GM18526 (cell line): ENCODE data around the gene RPL11.

ENCODE experiments used
- POLR2A ChIP-seq: IDR thresholded peaks from 3 replicates; pipeline ENCODE4 v1.6.1; 2011; ENCODE audit not compliant: insufficient read length; ENCODE audit errors: extremely low read depth

RPL11 gene

DNA sequence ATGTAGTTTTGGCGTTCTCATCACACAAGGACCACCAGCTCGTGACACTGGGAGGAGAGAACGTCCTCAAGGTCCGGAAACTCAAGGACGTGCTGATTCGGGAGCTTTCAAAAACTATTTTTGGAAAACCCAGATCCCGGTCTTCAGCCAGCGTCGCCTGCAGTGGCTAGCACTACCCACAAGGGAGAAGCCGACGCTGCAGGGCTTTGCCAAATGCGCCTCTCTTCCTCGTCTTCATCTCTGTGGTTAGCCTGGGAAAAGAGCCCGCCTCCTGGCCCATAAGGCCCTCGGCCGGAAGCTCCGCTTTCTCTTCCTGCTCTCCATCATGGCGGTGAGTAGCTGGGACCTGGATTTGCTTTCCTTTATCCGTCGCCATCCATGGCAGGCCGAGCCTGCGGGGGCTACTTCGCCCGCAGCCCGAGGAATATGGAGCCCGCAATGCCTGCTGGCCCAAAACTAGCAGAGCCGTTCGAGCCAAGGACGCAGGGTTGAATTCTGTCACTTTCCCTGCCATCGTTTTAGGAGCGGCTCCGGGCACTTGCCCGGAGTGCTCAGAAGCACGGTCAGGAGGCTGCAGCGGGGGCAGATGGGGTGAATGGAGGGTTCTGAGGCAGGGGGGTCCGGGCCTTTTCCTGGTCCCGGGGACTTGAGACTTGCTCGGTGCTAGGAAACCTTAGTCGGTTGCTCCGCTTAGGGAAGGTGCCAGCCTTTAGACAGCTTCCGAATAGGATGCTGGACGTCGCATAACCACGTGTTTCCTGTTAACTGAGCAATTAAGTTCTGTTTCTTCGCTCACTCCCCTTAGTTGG, at the start of gene RPL11:
RPL11 (plus strand) TSS at position 308 of the 809 bp plus-strand sequence; CDS start at position 326, 18 bp downstream.
- peak; percentile 94 for TF ChIP-seq POLR2A

DNA sequence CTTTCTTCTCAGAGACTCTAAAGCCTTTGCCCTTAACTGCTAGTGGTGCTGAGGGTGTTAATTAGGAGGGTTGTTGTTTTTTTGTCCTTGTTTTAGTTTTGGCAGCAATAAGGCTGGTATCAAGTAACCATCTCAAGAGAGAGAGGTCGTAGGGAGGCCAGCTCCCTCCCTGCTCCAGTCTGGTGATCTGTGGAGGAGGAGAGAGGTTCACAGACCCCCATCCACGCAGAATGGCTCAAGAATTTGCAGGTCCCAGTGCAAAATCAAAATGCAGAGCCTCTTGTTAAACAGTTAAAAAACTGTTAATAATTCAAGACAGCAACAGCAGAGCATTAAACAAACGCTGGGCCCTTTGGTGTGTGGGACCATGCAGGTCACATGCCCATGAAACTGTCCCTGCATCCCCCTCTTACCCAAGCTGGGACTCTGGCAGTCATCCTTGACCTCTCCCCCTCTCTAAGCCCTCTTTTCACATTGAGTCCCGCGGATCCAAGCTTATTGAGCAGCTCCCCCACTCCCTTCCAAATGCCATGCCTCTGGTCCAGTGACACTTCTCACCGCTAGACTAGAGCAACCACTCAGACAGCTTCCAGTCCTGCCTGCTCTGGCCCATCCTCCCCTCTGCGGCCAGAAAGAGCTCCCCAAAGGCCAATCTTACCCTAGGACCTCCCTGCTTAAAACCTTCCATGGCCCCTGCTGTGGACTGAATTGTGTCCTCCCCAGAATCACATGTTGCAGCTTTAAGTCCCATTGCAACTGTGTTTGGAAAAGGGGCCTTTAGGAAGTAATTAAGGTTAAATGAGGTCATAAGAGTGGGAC, 47.7 kb upstream of the RPL11 start:
- no peak for TF ChIP-seq POLR2A

DNA sequence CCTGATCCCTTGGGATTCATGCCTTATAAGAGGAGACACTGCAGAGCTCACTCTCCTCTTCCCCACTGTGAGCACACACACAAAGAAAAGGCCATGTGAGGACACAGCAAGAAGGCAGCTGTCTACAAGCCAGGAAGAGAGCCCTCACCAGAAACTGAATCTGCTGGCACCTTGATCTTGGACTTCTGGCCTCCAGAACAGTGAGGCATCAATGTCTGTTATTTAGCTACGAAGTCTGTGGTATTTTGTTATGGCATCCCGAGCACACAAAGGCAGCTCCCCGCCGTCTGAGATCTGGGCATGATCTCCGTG, 47.1 kb upstream of the RPL11 start:
- no peak for TF ChIP-seq POLR2A

DNA sequence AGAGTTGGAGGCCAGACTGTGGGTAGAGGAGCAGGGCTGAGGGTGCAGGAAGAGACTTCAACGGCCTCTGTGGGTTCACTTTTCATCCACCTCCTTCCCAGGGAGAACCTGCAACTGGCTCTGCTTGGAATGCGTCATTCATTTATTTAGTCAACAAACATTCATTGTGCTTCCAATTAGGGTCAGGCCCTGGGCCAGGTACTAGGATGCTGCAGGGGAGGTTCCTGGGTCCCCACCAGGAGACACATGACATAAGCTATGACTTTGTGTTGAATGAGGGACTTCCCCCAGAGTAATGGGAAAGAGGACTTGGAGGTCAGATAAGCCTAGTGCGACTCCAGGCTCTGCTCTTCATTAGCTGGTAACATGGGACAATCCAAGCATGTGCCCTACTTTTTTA, 46.3 kb upstream of the RPL11 start:
- TF ChIP-seq POLR2A = no peak

DNA sequence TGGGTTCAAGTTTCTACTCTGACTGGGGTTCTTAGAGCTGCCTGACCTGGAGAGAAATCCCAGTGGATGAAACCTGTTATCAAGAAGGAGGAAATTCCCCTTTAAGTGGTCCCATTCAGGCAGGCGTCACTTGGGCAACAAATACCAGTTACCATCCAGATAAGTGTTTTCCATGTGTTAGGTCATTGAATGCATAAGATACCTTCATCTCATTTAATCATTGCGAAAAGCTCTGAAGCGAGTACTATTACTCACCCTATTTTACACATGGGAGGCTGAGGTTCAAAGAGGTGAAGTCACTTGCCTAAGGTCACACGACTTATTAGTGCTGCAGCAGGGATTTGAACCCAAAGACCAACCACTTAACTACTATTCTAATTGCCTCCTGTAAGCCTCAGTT, 45.5 kb upstream of the RPL11 start:
- TF ChIP-seq POLR2A = no peak

DNA sequence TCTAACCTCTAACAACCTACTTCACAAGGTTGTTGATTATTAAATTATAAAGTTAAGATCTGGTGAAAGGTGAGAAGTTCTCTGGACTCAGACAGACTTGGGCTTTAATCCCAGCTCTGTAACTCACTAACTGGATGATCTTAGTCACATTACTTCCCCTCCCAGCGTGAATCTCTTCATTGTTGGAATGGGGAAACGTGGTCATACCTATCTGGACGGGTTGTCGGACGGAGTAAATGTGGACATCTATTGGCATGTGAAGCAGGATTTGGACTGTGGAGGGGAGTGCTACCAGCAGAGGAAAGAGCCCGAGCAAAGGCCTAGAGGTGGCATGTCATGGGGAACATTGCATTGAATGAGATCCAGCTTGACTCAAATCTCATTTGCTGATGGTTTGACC, 45.1 kb upstream of the RPL11 start:
- no peak for TF ChIP-seq POLR2A

DNA sequence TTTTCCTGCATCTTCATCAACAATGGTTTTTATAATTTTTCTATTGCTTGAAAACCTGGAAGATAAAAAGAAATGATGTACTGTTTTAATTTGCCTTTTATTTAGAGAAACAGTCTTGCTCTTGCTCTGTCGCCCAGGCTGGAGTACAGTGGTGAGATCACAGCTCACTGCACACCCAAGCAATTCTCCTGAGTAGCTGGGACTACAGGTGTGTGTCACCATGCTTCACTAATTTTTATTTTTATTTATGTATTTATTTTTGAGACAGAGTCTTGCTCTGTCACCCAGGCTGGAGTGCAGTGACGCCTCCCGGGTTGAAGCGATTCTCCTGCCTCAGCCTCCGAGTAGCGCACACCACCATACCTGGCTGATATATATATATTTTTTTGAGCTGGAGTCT, 43.0 kb upstream of the RPL11 start:
- TF ChIP-seq POLR2A = no peak

DNA sequence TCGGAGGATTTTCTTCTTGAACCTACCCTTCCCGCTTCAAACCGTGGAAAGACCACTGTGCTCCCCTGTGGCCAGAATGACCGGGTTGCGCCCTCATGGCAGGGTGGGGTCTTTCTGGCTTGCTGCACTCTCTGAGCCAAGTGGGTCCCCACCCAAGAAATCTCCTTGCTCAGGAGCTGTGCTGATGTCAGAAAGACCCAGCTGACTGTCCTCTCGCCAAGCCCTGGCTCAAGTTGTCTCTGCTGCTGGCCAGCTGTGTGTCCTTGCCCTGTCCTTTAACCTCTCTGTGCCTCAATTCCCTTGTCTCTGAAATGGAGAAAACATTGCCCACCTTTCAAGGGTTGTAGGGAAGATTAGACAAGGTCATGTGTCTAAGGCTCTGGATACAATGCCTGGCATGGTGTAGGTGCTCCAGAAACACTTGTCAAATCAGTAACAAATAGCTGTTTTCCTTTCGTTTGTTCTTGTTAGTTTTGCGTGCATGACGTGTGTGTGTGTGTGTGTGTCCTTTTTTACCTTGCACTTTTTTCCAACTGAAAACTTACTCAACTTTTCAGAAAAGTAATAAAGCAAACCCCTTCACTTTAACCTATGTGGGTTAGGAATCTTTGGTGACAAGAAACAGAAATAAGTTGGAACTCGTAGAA, 41.1 kb upstream of the RPL11 start:
- no peak for TF ChIP-seq POLR2A

DNA sequence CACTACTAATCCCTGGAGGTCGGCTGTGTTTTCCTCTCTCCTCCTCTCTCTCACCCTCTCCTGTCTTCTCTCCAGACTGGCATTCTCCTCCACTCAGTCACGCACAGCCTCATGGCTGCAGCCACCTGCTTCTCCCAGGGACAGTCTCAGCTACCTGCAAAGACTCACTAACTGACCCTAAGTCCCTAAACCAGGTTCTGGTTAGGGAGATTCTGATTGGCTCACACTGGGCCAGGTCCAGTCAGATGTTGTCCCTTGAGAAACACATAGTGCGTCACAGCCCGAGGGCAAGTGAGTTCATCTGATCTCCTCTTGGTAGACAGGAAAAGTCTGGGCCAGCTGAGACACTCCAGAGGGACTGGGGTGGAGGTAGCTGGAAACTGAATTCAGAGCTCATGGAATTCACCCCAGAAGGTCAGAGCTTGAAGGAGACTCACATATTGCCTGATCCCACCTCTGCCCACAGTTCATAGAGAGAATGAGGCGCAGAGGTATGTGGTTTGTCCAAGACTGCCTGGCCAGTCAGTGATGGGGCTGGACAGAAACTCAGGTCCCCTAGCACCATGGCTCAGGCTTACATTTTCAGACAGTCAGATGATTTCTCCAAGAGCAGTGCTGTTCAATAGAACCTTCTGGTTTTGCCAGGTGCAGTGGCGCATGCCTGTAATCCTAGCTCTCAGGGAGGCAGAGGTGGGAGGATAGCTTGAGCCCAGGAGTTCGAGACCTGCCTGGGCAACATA, 40.4 kb upstream of the RPL11 start:
- TF ChIP-seq POLR2A = no peak

DNA sequence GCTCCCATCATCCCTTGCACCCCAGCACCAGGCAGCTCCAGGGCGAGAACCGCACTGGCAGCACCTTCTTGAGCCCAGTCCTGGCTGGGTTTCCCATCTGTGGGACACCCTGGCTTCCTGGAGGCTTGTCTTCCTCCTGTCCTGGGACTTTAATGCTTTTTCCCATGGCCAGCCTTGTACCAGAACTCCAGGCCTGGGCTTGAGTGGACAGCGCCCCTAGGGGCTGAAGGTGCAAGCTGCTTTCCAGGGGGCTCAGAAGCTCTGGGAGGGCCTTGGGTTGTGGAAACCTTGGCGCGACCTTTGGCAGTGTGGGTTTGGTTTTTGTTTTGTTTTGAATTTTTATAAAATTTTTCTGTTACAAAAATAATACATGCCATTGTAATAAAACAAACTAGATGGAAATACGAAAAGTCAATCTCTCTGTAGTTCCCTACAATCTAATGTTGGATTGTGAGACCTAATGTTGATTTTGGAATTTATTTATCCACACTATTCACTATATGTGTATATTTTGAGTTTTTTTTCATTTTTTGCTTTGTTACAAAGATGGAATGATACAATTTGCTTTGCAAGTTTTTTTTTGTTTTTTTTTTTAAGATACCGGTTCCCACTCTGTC, 33.8 kb upstream of the RPL11 start:
- no peak for TF ChIP-seq POLR2A

DNA sequence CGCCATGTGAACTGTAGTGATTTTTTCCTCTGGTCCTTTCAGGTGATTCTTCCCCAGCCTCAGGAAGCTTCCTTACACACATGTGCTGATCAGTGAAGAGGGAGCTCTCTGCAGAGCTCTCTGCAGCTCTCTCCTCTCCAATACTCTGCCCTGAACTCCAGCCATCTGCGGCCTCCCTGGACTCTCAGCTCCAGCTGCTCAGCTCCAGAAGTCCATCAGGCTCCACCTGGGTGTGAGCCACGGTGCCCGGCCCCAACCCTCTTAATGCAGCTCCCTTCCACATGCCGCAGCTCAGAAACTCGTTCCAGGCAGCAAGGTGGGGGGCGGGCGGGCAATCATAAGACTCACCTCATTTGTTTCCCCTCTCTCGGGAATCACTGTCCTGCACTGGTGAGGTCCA, 30.9 kb upstream of the RPL11 start:
- TF ChIP-seq POLR2A = no peak

DNA sequence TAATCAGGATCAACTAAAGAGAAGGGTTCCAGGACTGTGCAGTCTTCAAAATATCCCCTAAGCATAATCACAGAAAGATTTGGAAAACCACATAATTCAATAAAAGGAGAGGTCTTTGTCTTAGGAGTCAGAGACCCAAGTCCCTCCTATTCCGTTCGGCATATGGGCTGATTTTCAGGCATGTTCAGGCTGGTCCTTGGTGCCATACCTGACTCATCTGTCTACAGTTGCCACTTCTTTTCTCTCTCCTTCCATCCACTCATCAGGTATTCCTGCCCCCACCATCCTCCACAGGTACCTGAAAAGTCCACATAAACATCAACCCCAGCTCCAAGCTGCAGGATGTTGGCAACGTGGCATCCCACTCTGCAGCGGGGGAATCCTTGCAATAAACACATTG, 29.7 kb upstream of the RPL11 start:
- TF ChIP-seq POLR2A = no peak

DNA sequence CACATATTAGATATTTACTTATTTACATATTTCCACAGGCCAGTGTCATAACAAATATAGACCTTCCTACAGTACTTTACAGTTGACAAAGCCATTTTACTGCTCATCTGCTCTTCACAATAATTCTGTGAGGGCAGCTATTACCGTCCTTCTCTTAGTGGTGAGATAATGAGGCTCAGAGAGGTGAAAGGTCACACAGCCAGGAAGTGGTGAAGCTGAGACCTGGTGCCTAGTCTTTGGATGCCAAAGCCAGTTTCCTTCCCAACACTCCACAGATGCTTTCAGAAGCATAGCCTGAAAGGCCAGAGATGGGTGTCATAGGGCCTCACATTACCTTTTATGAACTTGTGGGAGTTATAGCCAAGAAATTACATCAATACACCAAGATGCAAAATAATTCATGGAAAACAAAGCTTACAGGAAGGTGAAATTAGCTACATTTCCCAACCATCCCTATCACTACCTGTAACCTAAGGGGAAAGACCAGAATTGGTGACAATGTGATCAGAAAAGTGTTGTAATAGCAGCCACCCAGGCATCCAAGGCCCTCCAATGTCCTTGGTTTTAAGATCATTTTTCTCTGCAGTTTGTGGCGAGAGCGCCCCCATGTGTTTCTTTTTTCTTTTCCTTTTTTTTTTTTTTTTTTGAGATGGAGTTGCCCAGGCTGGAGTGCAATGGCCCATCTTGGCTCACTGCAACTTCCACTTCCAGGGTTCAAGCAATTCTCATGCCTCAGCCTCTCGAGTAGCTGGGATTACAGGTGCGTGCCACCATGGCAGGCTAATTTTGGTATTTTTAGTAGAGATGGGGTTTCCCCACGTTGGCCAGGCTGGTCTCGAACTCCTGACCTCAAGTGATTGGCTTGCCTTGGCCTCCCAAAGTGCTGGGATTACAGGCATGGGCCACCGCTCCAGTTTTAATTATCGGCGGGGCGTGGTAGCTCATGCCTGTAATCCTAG, 26.5 kb upstream of the RPL11 start:
- no peak for TF ChIP-seq POLR2A

DNA sequence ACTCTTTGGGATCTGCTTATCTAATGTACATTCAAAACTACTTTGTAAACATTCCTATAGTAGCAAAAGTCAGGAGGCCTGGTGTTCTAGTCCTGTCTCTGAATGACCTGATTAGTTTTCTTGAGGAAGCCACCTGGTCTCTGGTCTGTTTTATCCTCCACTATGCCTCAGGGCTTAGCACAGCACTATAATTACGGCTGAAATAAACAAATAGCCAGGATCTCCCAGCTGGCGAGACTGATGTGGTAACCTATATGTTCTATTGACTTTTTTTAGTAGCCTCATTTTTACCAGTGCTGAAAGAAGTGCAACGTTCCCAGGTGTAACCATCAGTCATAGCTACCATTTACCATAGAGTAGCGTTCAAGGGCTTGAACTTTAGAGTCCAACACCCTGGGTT, 24.2 kb upstream of the RPL11 start:
- no peak for TF ChIP-seq POLR2A
